WTC11 (cell line): Measurements from ENCODE around the gene AKT3. TPM values are rescaled to one million over a fixed set of nuclear protein-coding genes. Genes with fewer than 3 reads are reported as not detected.

Source experiments
- ATAC-seq: fragments of 200-7000 bp; cut with Tn5 transposase; 2 replicates; pipeline ENCODE4 v1.10.0; 2021; ENCODE audit warnings: mild to moderate bottlenecking, moderate library complexity
- CTCF ChIA-PET: fragments of 300-600 bp; sonication (Branson Sonifier 250); formaldehyde crosslinking; loops from one replicate; lab custom pipeline; 2021; ENCODE audit warnings: antibody characterized with exemption; lab: Charles Lee
- POLR2A ChIA-PET: fragments of 350-600 bp; sonication (Branson Sonifier 250); formaldehyde crosslinking; loops from one replicate; lab custom pipeline; 2021; ENCODE audit warnings: antibody characterized with exemption; lab: Charles Lee
- DNase-seq: peaks from one replicate; pipeline ENCODE4 v3.0.0; 2021; ENCODE audit warnings: low spot score
- H3K27ac Mint-ChIP-seq: 2 replicates; pipeline ENCODE4 v1.8.0; 2021; ENCODE audit warnings: mixed read lengths
- H3K27me3 Mint-ChIP-seq: 2 replicates; pipeline ENCODE4 v1.8.0; 2021; ENCODE audit warnings: low read depth, mild to moderate bottlenecking, moderate library complexity, mixed read lengths
- H3K36me3 Mint-ChIP-seq: 2 replicates; pipeline ENCODE4 v1.8.0; 2021; ENCODE audit warnings: mixed read lengths
- H3K4me1 Mint-ChIP-seq: 2 replicates; pipeline ENCODE4 v1.8.0; 2022; ENCODE audit warnings: mixed read lengths
- H3K4me3 Mint-ChIP-seq: 2 replicates; pipeline ENCODE4 v1.8.0; 2021; ENCODE audit warnings: mild to moderate bottlenecking, moderate library complexity, mixed read lengths
- H3K9me3 Mint-ChIP-seq: 2 replicates; pipeline ENCODE4 v1.8.0; 2021; ENCODE audit warnings: mixed read lengths
- ATF1 ChIP-seq: sonication (generic); formaldehyde crosslinking; IDR thresholded peaks from 2 replicates; pipeline ENCODE4 v1.8.1; 2023; ENCODE audit warnings: mild to moderate bottlenecking, moderate library complexity, missing genetic modification reagents
- E2F1 ChIP-seq: sonication (generic); formaldehyde crosslinking; IDR thresholded peaks from 2 replicates; pipeline ENCODE4 v1.8.0; 2022; ENCODE audit warnings: mild to moderate bottlenecking, missing genetic modification reagents
- FOXK1 ChIP-seq: sonication (generic); formaldehyde crosslinking; IDR thresholded peaks from 2 replicates; pipeline ENCODE4 v1.8.0; 2022; ENCODE audit warnings: mild to moderate bottlenecking, moderate library complexity, missing genetic modification reagents
- FOXP1 ChIP-seq: sonication (generic); formaldehyde crosslinking; IDR thresholded peaks from 2 replicates; pipeline ENCODE4 v1.8.0; 2022; ENCODE audit warnings: missing genetic modification reagents, mild to moderate bottlenecking, moderate library complexity, borderline replicate concordance
- GABPB1 ChIP-seq: sonication (generic); formaldehyde crosslinking; IDR thresholded peaks from 2 replicates; pipeline ENCODE4 v1.8.1; 2023; ENCODE audit warnings: mild to moderate bottlenecking, missing genetic modification reagents
- JAZF1 ChIP-seq: fragments of 250-450 bp; sonication (Bioruptor Pico); IDR thresholded peaks from 2 replicates; pipeline ENCODE4 v1.9.0; 2021; ENCODE audit warnings: moderate library complexity, mild to moderate bottlenecking, inconsistent platforms
- KAT7 ChIP-seq: sonication (generic); formaldehyde crosslinking; IDR thresholded peaks from 2 replicates; pipeline ENCODE4 v1.8.1; 2023; ENCODE audit warnings: missing genetic modification reagents, mild to moderate bottlenecking, borderline replicate concordance
- MAX ChIP-seq: sonication (generic); formaldehyde crosslinking; IDR thresholded peaks from 2 replicates; pipeline ENCODE4 v1.8.0; 2022; ENCODE audit warnings: mild to moderate bottlenecking, missing genetic modification reagents
- MXD4 ChIP-seq: fragments of 250-450 bp; sonication (Bioruptor Pico); IDR thresholded peaks from 2 replicates; pipeline ENCODE4 v1.8.0; 2021; ENCODE audit warnings: mild to moderate bottlenecking, moderate library complexity, borderline replicate concordance
- SP1 ChIP-seq: sonication (generic); formaldehyde crosslinking; conservative IDR thresholded peaks from 2 replicates; pipeline ENCODE4 v1.8.1; 2022; ENCODE audit warnings: missing genetic modification reagents
- TP53 ChIP-seq: sonication (generic); formaldehyde crosslinking; IDR thresholded peaks from 2 replicates; pipeline ENCODE4 v1.8.1; 2023; ENCODE audit warnings: mild to moderate bottlenecking, missing genetic modification reagents
- ZNF219 ChIP-seq: sonication (generic); formaldehyde crosslinking; IDR thresholded peaks from 2 replicates; pipeline ENCODE4 v1.8.0; 2023; ENCODE audit warnings: missing genetic modification reagents, mild to moderate bottlenecking, borderline replicate concordance
- ZNF263 ChIP-seq: sonication (generic); formaldehyde crosslinking; IDR thresholded peaks from 2 replicates; pipeline ENCODE4 v1.8.1; 2022; ENCODE audit warnings: low read depth, mild to moderate bottlenecking, moderate library complexity, missing genetic modification reagents
- ZNF317 ChIP-seq: sonication (generic); formaldehyde crosslinking; IDR thresholded peaks from 2 replicates; pipeline ENCODE4 v1.8.1; 2023; ENCODE audit warnings: low read depth, mild to moderate bottlenecking, moderate library complexity, missing genetic modification reagents, borderline replicate concordance
- ZNF423 ChIP-seq: fragments of 250-450 bp; sonication (Bioruptor Pico); IDR thresholded peaks from 2 replicates; pipeline ENCODE4 v2.1.2; 2022; ENCODE audit warnings: mild to moderate bottlenecking, moderate library complexity
- total RNA-seq: library from RNA; stranded (reverse); gene quantifications from 3 replicates; pipeline ENCODE4 v1.2.3, GENCODE V29; 2021
- TF ChIP-seq, protein P1 (sequence below): sonication (generic); formaldehyde crosslinking; IDR thresholded peaks from 2 replicates; pipeline ENCODE4 v1.8.1; 2022; ENCODE audit warnings: mild to moderate bottlenecking, moderate library complexity, missing genetic modification reagents
- TF ChIP-seq, protein P2 (sequence below): sonication (generic); formaldehyde crosslinking; IDR thresholded peaks from 2 replicates; pipeline ENCODE4 v1.8.0; 2023; ENCODE audit warnings: missing genetic modification reagents
- TF ChIP-seq, protein P3 (sequence below): sonication (generic); formaldehyde crosslinking; conservative IDR thresholded peaks from 2 replicates; pipeline ENCODE4 v1.8.1; 2023; ENCODE audit warnings: mild to moderate bottlenecking, low read depth, missing genetic modification reagents, moderate library complexity

The AKT3 gene
- total RNA-seq, 1 experiment from 2014 or later: 38.5 TPM

DNA sequence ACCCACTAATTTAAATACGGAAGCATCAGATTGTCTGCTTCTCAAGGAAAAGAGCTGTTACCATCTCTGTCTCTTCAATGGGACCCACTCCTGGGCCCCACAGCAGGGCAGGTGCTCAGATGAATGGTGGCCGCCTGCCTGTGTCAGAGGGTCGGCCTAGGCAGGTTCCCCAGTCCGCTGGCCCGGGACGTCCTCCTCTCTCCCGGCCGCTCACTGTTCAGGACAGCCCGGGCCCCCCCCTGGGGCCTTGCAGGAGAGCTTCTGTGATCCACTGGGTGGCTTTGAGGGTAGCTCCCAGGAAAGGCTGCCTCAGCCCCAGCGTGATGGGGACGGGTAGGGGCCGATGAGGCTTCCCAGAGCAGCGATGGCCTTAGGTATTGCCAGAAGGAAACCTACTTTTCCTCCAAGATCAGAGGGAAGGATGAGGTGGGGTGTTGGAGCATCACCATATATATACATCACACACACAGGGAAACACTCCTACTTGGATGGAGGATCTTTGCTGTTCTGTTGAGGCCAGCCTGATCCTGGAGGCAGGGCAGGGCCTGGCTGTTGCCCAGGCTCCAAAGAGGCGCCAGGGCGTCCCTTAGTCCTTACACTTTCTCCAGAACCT lies 362.9 kb downstream of the AKT3 start:
- H3K27me3 Mint-ChIP-seq: peaks cover under 1% of the 10 kb centered on the region; the same call in 1 of the 2 replicates
- no peaks in the 10 kb centered on the region for H3K36me3 Mint-ChIP-seq
- ATAC-seq (no peak), DNase-seq (no peak)
- TF ChIP-seq, protein P1, sequence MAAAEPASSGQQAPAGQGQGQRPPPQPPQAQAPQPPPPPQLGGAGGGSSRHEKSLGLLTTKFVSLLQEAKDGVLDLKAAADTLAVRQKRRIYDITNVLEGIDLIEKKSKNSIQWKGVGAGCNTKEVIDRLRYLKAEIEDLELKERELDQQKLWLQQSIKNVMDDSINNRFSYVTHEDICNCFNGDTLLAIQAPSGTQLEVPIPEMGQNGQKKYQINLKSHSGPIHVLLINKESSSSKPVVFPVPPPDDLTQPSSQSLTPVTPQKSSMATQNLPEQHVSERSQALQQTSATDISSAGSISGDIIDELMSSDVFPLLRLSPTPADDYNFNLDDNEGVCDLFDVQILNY: 0 out of 2 replicates have a peak, but pooled peaks have one; percentile 23
- no peak for TF ChIP-seq GABPB1 (CRISPR knock-in tag)
- peak overlapping the region; percentile 49; the same call in 1 of the 2 replicates for H3K27ac Mint-ChIP-seq
- H3K9me3 Mint-ChIP-seq: no peaks in the 10 kb centered on the region
- H3K4me1 Mint-ChIP-seq: peaks cover 73% of the 10 kb centered on the region
- POLR2A ChIA-PET: no interaction called here
- CTCF ChIA-PET: no interaction called here
- H3K4me3 Mint-ChIP-seq: 0 out of 2 replicates have a peak overlapping the region, but pooled peaks have one; percentile 34

- TF ChIP-seq ZNF219 (CRISPR knock-in tag): no peak
- TF ChIP-seq ATF1 (CRISPR knock-in tag): peak; percentile 41; the same call in 1 of the 2 replicates
- TF ChIP-seq JAZF1 (CRISPR knock-in tag): no peak
- no peak for TF ChIP-seq ZNF423 (CRISPR knock-in tag)
- no peak for TF ChIP-seq FOXK1 (CRISPR knock-in tag)
- H3K9me3 Mint-ChIP-seq: peaks cover 7% of the 10 kb centered on the region
- DNase-seq (no peak), ATAC-seq (no peak; the same call in 1 of the 2 replicates)
- H3K4me1 Mint-ChIP-seq: peaks cover 53% of the 10 kb centered on the region
- H3K4me3 Mint-ChIP-seq: peak overlapping the region; percentile 72
- POLR2A ChIA-PET: no interaction called here
- CTCF ChIA-PET: interaction anchor here (0.6 to 0.7 kb wide), 4 partner anchors 10 to 60 kb away, joined by 3 read pairs; no protein-coding TSS in a partner anchor
- peak overlapping the region; percentile 60; the same call in 1 of the 2 replicates for H3K27ac Mint-ChIP-seq
- peaks cover 7% of the 10 kb centered on the region for H3K36me3 Mint-ChIP-seq
- H3K27me3 Mint-ChIP-seq: peaks cover 2% of the 10 kb centered on the region; the same call in 1 of the 2 replicates
These were observed 366.1 kb downstream of the AKT3 start for GRCh38 chr1:243483952-243484351.

DNA sequence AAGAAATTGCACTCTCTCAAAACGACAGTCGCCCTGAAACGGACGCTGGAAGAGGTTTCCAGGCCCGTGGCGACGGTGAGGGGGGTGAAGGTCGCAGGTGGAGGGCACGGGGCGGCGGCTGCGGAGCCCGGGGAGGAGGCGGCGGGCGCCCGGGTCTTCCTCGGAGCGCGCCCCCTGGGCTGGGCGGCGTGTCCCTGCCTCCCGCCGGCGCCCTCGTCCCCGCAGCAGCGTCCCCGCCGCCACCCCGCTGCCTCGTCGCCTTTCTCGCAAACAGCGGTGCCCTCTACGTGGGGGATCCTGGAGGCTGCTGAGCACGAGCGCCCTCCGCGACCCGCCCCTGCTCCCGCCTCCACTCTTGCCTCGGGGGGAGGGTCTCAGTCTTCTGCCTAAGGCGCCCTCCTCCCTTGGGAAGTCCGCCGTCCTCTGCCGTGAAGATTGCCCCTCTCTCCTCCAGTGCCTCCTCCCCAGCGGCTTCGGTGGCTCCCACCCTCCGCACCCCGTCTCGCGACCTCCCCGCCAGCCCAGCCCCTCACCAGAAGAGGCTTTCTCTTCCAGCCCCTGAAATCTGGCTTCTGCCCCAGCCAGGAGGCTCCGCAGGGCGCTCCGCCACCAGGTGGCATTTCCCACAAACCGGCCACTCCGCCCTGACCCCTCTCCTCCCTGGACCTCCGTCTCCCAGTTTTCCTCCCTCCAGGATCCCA lies 366.8 kb downstream of the AKT3 start:
- ATAC-seq: peak; percentile 31
- ChIA-PET CTCF (interaction anchor here (0.6 kb wide), 1 partner anchor 61 kb away, joined by 3 read pairs; no protein-coding TSS in a partner anchor), POLR2A (no interaction called here)
- H3K4me3 Mint-ChIP-seq: peak overlapping the region; percentile 72
- peaks cover 7% of the 10 kb centered on the region for H3K9me3 Mint-ChIP-seq
- H3K36me3 Mint-ChIP-seq: peaks cover 7% of the 10 kb centered on the region
- TF ChIP-seq KAT7 (CRISPR knock-in tag) (no peak; the same call in 1 of the 2 replicates), ZNF423 (CRISPR knock-in tag) (peak; percentile 35; the same call in 1 of the 2 replicates), SP1 (CRISPR knock-in tag) (peak; percentile 16; the same call in 1 of the 2 replicates), TP53 (CRISPR knock-in tag) (peak; percentile 81; the same call in 1 of the 2 replicates), ZNF219 (CRISPR knock-in tag) (no peak), FOXP1 (0 out of 2 replicates have a peak, but pooled peaks have one; percentile 41), MAX (CRISPR knock-in tag) (peak; percentile 75; the same call in 1 of the 2 replicates), MXD4 (CRISPR knock-in tag) (no peak), E2F1 (CRISPR knock-in tag) (no peak), ZNF263 (peak; percentile 84), ZNF317 (CRISPR knock-in tag) (0 out of 2 replicates have a peak, but pooled peaks have one; percentile 23)
- TF ChIP-seq, protein P2, sequence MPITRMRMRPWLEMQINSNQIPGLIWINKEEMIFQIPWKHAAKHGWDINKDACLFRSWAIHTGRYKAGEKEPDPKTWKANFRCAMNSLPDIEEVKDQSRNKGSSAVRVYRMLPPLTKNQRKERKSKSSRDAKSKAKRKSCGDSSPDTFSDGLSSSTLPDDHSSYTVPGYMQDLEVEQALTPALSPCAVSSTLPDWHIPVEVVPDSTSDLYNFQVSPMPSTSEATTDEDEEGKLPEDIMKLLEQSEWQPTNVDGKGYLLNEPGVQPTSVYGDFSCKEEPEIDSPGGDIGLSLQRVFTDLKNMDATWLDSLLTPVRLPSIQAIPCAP (CRISPR knock-in tag): peak; percentile 34; the same call in 1 of the 2 replicates
- TF ChIP-seq, protein P3, sequence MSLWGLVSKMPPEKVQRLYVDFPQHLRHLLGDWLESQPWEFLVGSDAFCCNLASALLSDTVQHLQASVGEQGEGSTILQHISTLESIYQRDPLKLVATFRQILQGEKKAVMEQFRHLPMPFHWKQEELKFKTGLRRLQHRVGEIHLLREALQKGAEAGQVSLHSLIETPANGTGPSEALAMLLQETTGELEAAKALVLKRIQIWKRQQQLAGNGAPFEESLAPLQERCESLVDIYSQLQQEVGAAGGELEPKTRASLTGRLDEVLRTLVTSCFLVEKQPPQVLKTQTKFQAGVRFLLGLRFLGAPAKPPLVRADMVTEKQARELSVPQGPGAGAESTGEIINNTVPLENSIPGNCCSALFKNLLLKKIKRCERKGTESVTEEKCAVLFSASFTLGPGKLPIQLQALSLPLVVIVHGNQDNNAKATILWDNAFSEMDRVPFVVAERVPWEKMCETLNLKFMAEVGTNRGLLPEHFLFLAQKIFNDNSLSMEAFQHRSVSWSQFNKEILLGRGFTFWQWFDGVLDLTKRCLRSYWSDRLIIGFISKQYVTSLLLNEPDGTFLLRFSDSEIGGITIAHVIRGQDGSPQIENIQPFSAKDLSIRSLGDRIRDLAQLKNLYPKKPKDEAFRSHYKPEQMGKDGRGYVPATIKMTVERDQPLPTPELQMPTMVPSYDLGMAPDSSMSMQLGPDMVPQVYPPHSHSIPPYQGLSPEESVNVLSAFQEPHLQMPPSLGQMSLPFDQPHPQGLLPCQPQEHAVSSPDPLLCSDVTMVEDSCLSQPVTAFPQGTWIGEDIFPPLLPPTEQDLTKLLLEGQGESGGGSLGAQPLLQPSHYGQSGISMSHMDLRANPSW (CRISPR knock-in tag): peak; percentile 21; the same call in 1 of the 2 replicates
- peaks cover 2% of the 10 kb centered on the region; the same call in 1 of the 2 replicates for H3K27me3 Mint-ChIP-seq
- H3K27ac Mint-ChIP-seq: peak overlapping the region; percentile 60; the same call in 1 of the 2 replicates
- DNase-seq: peak; percentile 58
- H3K4me1 Mint-ChIP-seq: peaks cover 46% of the 10 kb centered on the region
